ENCODE measurements around the gene OTOG.

OTOG gene

DNA sequence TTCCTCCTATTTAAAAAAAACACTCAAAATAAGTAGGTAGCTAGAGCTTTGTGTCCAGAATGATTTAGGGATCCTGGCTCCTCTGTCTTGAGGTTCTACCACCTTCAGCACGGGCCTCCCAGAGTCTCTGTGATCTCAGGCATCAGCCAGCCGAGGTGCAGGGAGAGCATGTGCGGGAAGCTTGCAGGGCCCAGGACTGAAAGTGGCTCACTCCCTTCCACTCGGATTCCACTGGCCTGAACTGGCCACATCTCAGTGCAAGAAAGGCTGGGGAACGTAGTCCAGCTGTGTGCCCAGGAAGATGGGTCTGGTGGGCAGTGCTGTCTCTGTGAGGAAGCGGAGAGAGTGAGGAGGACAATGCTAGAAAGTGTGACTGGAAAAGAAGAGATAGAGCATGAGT is 104.0 kb downstream of the OTOG start:
- DNase-seq (ENCODE audit: low spot score), result no peak

DNA sequence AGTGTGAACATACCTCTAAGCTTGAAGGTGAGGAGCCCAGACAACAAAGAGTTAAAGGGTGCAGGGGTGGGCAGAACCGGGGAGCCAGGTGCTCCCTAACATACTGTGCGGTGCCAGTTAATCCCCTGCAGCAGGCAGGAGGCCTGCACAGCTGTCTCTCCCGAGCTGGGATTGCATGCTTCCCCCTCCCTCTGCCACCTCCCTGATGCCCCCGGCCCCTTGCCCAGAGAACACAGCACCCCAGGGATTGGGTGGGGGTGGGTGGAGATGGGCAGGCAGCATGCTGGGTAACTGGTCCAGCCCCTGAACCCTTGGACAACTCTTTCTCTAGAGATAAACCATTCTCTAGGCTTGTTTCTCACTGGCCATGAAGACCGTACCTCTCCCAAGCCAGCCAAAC is 104.6 kb downstream of the OTOG start:
- DNase-seq (ENCODE audit: low spot score), result no peak

DNA sequence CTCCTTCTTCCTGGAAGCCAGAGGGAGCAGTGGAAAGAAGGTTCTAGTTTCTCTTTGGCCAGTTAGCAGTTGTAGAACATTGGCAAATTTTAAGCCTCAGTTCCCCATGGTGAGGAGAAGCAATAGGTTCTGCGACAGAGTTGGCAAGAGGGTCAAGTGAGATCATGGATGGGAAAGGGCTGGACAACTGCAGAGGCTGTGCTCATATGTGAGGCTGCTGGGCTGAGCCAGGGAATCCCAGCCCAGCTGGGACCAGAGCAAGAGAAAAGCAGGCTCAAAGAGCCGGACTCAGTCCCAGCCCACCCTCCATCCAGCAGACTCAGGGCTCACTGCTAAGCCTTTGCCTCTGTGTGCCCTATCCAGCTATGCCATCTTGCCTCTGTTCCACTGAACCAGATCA is 105.5 kb downstream of the OTOG start:
- no peak for DNase-seq (ENCODE audit: low spot score)

DNA sequence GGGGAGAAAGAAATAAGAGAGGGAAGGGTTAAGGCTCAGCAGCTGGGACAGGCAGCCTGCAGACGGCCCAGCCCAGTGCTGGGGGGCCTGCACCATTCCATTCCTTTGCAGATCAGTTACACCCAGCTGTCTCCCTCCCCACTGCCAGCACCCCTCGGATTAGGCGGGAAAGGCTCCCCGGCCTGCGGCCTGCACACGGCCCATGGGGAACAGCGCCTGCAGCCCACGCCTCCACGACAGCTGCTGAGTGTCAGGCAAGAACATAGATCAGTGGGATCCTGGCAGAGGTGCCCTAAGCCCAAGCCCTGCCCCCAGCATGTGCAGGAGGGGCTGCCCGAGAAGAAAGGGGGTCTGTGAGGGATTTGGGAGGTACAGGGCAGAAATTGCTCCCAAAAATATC is 106.6 kb downstream of the OTOG start:
- DNase-seq (ENCODE audit: low spot score), result no peak

DNA sequence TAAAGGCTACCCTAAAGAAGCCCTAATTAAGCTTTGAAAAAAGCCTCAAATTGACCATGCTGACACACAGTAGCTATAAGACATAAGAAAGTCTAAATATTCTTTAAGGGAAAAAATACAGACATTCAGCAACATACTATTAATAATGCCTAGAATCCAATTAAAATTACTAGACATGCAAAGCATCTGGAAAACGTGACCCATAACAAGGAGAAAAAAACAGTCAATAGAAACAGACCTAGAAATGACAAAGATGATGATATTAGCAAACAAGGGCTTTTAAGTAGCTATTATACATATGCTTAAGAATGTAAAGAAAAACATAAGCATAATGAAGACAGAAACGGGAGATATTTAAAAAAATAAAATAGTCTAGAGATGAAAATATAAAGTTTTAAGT is 108.6 kb downstream of the OTOG start:
- no peak for DNase-seq (ENCODE audit: low spot score)

DNA sequence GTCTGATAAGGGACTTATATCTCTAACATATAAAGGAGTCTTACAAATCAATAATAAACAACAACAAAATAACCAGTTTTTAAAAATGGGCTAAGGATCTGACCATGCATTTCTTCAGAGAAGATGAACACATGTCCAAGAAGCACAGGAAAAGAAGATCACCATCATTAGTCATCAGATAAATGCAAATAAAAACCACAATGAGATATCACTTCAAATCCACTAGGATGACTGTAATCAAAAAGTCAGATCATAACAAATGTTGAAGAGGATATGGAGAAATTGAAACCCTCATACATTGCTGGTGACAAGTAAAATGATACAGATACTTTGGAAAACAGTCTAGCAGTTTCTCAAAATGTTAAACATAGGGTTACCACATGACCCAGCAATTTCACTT is 111.2 kb downstream of the OTOG start:
- no peak for DNase-seq (ENCODE audit: low spot score)

DNA sequence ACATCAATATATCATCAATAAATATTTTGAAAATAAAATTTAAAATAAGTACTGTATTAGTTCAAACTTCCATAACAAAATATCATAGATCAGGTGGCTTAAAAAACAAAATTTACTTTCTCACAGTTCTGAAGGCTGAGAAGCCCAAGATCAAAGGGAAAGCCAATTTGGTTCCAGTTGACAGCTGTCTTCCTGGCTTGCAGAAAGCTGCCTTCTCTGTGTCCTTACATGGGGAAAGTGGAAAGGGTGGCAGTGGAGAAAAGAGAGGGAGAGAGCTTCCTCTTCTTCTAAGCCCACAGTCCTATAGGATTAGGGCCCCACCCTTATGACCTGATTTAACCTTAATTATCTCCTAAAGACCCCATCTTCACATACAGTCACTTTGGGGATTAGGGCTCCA is 121.1 kb downstream of the OTOG start:
- no peak for DNase-seq (ENCODE audit: low spot score)

DNA sequence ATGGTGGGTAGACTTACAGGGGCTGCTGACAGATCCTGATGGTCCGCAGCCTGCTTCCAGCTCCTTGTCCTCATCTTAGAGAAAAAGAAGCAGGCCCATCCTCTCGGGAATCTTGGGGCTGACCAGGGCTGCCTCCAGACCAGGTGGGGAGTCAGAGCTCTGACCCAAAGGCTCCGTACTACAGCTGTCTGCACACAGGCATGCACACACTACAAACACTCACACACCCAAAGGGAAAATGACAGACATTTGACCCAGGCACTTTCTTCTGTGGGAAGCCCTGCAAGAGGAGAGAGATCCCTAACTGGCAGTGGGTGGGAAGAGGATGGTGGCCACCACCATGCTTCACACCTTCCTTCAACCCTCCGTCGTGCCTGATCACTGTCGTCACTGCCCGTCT is 125.4 kb downstream of the OTOG start:
- no peak for DNase-seq (ENCODE audit: low spot score)

DNA sequence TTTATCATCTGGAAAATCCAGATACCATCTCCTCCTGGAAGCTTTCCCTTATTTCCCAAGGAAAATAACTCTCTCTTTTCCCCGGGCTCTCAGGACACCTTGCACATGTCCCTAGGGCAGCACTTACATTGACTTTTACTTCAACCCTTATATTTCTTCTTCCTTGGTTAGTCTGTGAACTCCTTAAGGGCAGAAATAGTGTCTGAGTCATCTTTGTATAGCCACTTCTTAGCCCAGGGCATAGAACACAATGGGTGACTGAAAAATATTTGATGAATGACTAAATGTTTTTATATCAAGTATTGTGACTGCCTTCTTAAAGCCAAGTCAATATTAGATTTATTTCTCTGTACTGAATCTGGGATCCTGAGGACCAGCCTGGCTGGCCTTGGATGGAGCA is 126.9 kb downstream of the OTOG start:
- no peak for DNase-seq (ENCODE audit: low spot score)

DNA sequence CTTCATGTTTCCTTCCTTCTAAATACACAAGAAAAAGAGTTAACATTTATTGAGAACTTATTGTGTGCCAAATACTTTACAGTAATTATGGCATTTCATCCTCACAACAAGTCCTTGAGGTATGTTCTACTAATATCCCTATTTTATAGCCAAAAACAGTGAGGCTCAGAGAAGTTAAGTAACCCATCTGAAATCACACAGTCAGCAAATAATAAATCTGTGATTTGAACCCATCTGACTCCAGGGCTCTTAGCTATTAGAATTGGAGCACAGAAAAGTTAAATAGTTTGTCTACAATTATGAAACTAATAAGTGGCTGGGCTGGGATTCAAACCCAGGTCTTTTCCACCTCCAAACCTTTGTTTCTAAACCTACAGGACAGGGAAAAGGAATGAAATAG is 135.8 kb downstream of the OTOG start:
- no peak for DNase-seq (ENCODE audit: low spot score)

DNA sequence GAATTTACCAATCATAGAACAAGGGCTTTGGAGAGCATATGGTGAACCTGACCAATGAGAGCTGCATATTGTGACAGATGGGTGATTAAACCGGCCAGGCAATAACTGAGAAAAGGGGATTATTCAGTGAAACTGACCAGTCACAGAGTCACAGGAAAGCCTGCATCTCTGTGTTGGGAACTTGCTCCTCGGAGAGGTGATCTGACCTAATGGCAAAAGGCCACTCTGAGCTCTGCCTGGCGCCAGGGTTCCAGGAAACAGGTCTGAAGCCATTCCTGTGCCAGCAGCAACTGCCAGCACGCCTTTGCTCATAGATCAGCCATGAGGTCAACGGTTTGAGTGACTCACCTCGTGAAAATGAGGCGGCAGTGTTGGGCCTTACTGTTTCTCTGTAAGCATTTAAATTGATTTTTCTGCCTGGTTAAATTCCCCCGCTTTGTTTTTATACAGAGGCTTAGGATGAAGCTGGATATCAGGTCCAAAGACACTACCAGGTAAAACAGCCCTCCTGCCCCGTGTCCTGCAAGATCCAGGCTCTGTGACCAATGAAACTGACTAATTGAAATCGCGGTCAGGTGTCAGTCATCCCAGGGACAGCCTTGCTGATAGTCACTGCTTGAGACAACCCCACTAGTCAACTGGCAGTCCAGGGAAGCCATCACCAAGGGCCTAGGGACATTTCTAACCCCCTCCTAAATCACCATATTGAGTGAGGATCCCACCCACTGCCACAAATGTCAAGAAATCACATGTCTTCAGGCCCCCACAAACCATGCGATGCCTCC is 136.5 kb downstream of the OTOG start:
- no peak for DNase-seq (ENCODE audit: low spot score)

DNA sequence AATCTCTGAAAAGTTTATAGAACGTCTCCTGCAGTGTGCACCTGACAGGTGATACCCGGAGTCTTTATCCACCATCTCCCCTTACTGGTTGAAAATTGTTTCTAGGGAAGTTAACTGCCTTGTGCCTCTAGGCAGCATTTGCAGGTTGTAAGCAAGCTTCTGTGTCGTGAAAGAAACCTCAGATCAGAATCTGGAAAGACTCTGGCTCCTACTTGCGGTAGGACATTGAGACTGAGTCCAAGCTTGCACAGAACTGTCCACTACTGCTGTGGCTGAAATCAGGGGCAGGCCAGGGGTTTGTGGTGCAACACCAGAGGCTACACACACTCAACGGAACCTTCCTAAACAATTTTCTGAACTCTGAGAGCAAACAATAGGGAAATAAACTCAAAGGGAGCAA is 137.5 kb downstream of the OTOG start:
- no peak for DNase-seq (ENCODE audit: low spot score)

DNA sequence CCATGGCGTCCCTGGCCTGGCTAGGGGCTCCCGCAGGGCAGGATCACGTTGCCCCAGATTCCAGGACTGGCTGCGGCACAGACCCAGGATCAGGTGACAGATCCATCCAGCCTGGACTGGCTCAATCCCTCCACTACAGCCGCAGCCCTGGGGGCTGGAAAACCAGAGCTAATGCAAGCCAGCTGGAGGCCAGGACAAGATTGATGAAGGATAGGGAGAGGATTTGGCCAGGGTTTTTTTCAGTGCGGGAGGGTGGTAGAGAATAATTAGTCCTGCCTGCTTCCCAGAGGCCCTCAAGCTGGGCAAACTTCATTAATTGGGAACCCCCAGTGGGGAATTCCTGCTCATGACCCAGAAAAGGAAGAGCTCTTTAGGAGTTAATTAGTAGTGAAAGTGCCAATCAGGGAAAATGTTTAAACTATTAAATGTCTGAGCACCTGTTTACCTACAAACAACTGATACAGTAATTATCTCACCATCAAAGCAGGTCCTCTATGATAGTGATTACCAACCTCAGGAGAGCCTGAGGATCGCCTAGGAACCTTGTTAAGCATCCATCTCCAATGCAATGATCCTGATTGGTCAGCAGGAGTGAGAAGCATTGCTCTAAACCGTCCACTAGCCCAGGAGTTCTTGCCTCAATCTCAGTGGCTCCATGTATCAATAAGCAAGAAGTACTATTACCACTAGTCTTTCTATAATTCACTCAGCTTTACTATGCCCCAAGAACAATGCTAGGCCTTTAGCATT is 139.3 kb downstream of the OTOG start:
- DNase-seq (ENCODE audit: low spot score), result no peak

DNA sequence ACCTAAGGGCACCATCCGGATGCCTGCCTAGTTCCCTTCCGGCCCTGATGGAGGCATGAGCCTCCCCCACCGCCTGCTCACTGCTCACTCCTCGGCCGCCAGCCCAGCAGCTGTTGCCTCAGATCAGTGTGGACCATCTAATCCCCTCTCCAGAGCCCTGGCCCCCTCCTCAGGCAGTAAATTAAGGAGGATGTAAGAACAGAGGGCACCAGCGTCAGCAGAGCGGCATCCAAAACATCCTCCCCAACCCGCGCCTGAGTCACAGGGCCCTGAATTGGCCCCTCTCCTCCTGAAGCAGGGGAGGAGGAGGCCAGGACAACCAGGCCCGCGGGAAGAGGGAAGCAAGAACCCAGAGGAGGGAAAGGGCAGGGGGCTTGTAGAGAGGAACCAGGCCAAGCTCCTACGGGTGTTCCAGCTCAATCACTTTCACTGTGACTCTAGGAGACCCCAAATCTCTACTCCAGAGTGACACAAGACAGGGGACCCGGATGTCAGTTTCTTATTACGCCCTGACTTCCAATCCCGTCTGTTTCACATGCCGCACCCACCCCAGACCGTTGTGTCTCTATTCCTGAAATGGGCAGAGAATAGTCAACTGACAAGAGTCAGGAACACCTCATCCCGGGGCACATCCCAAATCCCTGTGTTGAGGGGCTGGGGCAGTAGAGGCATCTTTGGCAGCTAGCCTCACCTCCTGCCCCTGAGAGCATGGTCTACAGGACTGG is 141.0 kb downstream of the OTOG start:
- DNase-seq (ENCODE audit: low spot score), result no peak

DNA sequence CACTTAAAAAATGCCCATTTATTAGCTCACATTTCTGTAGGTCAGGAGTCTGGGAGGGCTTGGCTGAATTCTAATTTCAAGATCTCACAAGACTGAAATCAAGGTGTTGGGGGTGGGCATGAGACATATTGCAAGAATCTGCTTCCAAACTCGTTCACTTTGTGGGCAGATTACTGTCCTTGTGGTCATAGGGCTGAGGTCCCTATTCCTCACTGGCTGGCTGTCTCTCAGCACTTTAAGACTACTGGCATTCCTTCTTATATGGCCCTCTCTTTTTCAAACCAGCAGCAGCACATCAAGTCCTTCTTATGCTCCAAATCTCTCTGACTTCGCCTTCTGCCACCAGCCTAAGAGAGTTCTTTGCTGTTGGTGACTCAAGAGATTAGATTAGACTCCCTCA is 144.5 kb downstream of the OTOG start:
- no peak for DNase-seq (ENCODE audit: low spot score)

DNA sequence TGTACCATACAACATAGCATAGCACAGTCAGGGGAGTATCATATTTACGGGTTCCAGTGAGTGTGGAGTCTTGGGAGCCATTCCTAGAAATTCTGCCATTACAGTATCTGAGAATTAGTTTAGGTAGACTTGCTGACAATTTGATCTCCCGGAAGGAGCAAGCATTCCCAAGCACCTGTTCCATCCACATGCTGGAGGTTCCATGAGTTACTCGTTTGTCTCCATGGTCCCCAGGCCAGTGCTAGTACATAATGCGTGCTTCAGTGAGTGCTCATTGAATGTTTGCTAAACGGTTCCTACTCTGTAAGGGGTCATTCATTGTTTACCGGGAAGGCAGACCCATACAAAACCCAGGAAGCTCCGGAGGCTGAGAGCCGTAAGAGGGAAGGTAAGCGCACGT is 144.9 kb downstream of the OTOG start:
- DNase-seq (ENCODE audit: low spot score), result no peak

DNA sequence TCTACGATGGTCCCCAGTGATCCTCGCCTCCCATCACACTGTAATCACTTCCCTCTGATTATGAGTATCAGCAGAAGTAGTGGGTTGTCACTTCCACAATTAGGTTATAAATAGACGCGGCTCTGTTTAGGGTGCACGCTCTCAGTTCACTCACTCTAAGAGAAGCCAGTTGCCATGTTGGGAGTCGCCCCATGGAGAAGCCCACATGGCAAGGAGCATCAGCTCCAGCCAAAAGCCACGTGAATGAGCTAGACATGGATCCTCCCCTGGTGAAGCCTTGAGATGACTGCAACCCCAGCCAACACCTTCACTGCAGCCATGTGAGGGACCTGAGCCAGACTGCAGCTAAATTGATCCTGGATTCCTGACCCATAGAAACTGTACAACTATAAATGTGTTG is 145.9 kb downstream of the OTOG start:
- DNase-seq (ENCODE audit: low spot score), result no peak

DNA sequence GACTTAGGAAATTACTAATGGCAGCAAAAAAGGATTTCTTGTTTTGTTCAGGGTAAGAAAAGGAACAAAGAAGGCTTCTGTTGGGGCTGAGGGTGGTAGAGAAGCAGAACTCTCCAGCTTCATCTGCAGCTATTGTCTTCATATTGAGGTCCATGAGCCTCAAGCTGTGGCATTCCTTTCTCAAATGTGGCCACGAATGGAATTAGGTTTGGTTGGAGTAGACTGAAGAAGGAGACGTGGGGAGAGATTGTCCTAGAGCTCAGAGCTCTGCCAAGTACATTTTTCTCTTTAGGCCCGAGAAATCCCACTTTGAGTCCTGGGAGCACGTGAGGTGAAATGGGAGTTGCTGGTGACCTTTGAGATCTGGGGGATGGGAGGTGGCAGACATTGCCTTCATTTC is 146.5 kb downstream of the OTOG start:
- DNase-seq (ENCODE audit: low spot score), result no peak

DNA sequence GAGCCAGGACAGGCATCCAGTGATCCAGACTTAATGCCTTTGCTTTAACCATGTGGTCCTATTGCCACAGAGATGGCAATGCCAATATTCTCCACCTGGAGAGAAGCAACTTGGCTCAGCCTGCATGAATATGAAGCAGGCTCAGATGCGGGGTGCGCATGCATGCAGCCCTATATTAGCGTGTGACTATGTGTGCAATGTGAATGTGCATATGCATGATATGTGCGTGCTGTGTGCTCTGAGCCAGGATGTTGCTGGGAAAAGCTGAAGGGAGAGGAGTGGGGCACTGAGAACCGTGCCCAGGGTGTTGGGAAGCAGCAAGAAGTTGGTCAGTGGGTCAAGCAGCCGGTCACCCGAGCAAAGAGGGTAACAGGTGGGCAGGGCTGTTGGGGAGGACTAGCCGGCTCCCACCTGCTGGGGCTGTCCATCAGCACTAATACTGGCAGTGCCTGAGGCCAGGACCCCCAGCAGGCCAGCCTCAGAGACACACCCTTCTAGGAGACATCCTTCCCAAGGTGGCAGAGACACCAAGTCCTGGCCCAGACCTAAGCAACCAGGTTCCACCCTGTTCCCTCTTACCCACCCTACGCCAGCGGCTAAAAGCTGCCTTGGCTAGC is 147.5 kb downstream of the OTOG start:
- DNase-seq (ENCODE audit: low spot score), result no peak

DNA sequence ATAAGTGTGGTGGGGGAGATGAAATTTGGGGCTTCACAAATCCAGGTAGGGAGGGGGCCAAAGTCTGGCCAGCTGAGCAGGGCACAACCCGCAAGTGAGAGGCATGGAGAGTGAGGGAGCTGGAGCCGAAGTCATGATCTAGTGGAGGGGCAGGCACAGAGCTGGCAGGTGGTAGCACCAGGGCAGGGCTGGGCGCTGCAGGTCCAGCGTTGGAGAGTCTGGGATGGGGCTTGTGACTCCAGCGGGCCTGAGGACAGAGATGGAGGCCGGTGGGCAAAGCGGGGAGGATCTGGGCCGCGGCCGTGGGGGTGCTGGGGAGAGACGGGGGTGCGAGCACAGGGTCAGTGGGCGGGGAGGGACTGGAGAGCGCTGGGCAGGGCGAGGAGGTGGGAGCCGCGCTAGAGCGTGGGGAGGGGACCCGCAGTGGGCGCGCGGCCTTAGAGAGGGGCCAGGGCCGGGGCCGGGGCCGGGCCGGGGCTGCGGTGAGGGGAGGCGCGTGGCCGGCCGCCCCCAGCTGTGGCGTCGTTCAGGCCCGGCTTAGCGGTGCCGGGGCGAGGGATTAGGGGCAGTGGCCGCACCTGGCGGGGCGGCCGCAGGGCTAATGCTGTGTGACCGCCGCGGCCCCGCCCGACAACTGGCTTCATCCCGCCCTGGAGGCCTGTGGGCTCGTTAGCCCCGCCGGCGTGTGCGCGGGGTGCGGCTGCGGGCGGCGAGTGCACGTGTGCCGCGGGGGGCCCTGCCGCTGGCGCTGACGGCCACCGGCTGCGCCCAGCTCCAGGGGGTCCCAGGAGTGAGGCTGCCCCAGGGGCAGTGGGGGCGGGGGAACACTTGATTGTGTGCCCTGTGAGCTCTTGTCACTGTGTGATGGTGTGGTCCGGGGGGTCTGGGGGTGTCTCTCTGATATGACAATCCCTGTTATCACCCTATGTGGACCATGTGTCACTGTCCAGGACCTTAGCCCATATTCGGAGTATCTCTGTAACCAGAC is 148.7 kb downstream of the OTOG start:
- DNase-seq (ENCODE audit: low spot score), result no peak

DNA sequence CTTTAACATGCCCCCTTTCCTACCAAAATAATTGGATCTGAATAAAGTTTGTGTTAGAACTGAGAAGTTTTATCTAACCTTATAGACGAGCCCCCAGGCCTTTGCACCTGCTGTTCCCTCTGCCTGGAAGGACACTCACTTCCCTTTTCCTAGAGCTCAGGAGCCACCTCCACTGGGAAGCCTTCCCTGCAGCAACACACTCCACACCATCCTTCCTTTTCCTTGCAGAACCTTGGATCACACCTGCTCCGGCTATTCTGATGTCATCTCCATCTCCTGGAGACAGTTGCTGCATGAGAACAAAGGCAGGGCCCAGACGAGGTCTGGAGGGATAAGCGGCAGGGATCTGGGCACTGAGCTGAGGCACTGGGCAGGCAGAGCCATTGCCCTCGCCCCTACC is 149.7 kb downstream of the OTOG start:
- DNase-seq (ENCODE audit: low spot score), result no peak

Data from pons (tissue), 1 donor.